Stimulated activated CD4-positive, alpha-beta T cell treated with anti-CD3 and anti-CD28 coated beads, Interleukin-15, amount 100 ng/mL, for 24 hours (primary cell): ENCODE measurements around the gene ABHD11.
"Not testable (repeated sequence)": the region's sequence is repeated elsewhere in the genome, so short reads cannot be mapped to it uniquely, and the experiment has no call there.

ENCODE experiments used
- DNase-seq: peaks from one replicate; pipeline ENCODE4 v3.0.0-alpha.2; 2020

ABHD11 gene

DNA sequence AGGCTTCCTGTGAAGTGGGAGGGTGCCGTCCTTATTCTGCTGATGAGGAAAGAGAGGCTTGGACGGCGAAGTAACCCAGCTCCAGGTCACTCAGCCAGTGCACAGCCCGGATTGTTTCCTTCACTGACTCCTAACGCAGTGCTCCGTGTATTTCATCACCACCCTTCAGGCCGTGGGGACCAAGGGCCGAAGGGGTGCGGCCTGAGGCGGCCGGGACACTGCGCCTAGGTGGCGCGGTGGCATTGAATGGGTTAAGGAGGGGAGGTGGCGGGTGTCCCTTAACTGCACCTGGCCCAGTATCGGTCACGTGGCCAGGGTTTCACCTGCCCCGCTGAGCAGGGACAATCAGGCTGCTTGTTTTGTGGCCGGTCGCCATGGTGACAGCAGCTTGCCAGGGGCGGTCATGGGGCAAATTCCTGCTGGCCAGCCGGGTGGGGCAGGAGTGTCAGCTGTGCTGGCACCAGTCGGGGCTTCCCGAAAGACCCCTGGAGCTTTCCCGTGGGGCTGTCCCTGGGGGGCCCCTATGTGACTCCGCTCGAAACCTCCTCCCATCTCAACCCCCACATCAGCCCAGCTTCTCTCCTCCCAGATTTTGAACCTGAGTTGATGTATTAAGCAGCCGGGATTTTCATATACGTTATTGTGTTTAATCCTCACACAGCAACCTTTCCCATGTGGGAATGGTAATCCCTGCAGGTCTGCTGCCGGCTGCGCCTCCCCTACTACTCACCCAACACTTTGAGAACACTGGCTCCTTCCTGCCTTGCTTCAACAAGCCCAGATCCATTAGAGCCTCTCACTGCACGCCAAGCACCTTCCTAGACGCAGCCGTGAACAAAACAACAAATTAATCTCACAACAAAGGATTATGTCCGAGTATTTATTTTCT lies 4.4 kb upstream of the ABHD11 start:
- DNase-seq: no peak

DNA sequence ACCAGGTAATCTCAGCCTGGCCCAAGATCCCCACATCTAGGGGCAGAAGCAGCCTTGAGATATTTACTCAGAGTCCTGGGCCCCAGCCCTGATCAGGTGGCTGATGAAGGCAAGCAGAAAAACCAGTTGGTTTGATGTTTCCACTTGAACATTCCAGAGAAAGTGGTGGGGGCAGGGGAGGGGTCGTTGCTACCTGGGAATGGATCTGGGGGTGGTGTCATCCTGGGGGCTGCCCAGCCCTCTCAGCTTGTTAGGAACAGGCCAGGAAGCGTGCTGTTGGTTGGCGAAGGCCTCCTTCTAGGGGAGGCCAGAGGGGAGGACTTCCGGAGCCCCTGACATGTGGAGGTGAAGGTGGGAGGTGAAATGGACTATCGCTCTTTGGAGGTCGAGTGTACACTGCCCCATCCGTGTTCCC lies 3.7 kb upstream of the ABHD11 start:
- DNase-seq: no peak

DNA sequence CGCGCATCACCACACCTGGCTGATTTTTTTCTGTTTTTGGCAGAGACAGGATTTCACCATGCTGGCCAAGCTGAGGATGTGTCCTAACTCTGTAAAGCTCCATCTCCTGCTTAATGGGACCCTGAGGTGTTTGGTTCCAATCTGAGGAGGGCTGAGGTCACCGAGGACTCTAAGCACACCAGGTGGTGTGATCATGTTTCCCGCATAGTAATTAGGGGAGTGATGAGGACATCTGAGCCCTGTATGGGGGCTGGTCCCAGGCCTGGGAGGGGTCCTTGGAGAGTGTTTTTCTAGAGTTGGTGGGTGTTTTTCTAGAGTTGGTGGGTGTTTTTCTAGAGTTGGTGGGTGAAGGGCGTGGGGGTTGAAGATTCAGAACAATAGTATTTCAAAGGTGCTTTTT lies 3.0 kb upstream of the ABHD11 start:
- no peak for DNase-seq

DNA sequence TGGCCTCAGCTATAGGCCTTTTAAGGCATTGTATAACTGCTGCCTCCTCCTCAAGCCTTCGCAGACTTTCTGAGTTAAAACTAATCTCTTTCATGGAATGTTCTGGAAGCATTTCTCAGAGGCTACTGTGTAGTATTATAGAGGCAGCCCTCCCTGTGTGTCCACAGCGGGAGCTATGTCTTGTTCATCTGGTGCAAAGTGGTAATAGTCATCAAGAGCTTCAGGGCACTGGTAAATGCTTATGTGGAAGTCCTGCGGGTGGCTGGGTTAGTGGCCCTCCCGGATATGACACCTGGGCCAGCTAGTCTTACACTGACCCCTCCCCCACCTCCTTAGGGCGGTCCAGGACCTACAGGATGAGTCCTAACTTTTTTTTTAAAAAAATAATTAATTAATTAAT lies 2.2 kb upstream of the ABHD11 start:
- DNase-seq: no peak

DNA sequence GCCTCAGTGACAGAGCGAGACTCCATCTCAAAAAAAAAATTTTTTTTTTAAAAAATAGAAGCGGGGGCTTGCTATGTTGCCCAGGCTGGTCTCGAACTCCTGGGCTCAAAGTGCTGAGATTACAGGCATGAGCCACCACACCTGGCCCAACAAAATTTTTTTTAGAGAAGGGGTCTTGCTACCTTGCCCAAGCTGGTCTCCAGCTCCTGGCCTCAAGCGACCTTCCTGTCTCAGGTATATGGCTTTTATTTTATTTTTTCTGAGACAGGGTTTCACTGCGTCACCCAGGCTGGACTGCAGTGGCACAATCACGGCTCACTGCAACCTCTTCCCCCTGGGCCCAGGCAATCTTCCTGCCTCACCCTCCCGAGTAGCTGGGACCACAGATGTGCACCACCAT lies 1.6 kb upstream of the ABHD11 start:
- no peak for DNase-seq

DNA sequence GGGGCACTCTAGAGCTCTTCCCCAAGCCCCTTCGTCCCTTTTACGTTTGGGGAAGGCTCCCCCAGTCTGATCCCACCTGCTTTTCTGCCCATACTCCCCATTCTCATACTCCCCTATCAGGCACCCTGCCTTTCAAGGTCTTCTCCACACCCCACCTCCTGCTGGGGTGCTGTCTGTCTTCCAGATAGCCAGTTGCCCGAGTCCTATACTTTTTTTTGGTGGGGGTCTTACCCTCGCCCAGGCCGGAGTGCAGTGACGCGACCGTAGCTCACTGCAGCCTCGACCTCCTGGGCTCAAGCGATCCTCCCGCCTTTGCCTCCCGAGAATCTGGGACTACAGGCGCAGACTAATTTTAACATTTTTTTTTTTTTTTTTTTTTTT lies 775 bp upstream of the ABHD11 start:
- no peak for DNase-seq

DNA sequence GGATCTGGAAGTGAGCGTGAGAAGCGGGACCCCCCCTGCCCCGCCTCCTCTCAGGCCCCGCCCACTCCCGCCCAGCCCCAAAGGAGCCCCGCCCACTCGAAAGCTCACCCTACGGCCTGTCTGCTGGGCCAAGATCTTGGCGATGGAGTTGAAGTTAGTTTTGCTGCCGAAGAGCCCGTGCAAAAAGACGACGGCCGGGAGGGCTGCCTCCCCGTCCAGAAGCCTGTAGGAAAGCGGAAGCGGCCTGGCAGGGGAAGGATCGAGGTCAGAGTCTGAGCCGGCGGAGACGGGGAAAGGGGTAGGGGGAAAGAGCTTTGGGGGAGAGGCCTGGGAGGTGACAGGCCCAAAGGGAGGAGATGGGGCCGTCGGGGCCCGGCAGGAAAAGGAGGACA lies 386 bp downstream of the ABHD11 start:
- DNase-seq: peak; percentile 76

DNA sequence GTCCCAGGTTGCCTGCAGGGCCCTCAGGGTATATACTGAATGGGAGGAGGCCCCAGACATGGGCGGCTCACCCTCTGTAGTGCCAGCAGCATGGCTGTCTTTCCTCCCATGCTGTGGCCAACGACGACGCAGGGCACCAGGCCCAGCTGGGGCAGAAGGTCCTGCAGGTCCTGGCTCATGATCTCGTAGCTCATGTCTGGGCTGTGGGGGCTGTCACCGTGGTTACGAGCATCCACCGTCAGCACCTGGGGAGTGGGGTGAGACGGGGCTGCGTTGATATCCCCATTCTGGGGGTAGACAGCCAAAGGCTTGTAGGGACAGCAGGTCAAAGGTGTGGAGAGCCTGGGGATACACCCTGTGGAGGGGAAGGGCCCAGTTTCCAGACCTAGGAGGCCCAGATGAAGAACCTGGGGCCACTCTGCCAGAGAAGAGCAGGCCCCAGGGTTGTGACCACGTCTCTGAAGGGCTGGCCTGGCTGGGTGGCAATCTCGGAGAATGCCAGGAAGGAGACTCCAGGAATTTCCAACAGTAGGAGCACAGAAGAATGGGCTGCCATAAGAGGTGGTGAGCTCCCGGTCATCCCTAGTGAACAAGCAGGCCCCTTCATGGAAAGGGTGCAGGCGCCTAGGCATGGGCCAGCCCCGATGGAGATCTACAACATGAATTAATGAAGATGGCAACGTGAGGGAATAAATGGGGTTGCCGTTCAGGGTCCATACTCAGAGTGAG lies 947 bp downstream of the ABHD11 start:
- no peak for DNase-seq

DNA sequence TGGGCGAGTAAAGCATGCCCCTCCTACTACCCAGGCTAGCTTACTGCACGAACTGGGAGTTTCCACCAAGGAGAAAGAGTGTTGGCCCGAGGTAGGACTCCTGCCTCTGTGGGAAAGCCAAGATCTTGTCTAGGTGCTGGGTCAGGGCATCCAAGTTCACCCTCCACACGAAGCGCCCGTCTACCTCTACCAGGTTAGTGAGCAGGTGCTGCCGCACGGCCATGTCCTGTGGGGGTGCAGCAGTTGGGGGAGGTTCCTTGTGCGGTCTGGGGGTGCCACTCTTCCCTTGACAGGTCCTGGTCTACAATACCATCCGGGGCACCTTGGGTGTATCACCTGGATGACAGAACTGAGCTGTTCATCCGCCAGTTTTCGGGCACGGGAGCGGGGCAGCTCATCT lies 1.7 kb downstream of the ABHD11 start:
- no peak for DNase-seq

DNA sequence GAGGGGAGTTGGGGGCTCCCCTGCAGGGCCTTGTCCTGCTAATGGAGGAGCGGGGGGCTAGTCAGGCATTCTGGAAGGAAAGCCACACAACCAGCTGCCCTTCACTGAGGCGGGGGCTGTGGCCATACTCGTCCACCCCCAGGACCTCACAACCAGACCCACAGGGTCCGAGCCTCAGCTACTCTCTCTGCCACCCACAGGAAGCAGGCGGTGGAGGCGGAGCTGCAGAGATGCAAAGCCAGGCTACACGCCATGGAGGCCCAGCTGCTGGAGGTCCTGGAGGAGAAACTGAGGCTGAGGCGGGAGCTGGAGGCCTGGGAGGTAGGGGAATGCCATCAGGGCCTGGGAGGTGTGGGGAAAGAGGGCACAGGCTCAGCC lies 3.1 kb downstream of the ABHD11 start:
- DNase-seq: no peak

DNA sequence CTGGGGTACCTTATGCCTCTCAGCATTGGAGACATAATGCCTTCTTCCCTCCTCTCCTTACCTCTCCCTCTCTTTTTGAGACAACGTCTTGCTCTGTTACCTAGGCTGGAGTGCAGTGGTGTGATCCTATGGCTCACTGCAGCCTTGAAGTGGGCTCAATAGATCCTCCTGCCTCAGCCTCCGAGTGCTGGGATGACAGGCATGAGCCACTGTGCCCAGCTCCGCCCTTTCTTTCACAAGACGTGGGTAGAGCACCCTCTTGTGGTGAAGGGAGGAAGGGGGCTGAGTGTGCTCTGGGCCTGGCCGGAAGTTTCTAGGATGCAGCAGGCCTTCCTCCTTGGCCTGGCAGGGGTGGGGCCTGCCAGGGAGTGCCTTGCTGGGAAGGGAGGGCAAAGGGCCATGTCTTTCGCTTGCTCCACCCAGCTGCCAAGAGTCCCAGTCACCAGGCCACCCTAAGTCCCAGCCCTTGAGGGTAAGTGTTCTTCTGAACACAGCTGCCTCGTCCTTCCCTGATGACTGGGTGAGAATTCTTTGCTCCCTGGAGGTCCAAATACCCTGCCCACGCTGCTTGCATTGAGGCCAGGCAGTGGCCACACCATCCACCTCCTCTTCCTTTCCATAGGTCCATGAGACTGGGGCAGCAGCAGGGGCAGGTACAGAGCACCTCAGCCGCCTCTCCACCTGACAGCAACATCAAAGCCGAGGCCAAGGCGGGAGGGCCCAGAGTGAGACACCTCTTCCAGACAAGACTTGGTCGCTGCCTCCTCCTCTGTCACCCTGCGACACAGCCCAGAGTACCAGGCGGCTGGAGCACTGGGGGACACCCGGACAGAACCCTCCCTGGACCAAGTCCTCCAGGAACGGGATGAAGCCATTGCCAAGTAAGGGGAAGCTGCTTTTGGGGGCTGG lies 3.7 kb downstream of the ABHD11 start:
- DNase-seq: peak; percentile 89

DNA sequence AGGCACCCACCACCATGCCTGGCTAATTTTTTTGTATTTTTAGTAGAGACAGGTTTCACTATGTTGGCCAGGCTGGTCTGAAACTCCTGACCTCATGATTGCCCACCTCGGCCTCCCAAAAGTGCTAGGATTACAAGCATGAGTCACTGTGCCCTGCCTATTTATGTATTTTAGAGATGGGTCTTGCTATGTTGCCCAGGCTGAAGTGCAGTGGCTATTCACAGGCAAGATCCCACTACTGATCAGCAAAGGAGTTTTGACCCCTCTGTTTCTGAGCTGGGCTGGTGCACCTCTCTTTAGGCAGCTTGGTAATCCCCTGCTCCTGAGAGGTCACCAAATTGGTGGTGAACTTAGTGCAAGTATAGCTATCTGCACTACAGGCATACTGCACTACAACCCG lies 6.2 kb downstream of the ABHD11 start:
- no peak for DNase-seq

DNA sequence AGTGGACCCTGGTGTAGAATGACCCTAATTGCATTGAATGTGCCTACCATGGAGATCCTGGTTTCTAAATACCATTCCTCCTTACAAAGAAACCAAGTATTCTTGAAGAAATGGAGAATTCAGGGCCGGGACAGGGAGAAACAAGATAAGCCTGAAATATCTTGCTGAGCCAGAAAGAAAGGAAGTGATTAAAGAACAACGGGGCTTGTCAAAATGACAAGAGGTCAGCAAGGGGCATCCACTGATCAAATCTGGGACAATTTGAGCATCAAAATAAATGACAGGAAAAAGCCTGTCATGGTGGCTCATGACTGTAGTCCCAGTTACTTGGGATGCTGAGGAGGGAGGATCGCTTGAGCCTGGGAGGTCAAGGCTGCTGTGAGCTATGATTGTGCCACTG lies 8.1 kb downstream of the ABHD11 start:
- DNase-seq: no peak

DNA sequence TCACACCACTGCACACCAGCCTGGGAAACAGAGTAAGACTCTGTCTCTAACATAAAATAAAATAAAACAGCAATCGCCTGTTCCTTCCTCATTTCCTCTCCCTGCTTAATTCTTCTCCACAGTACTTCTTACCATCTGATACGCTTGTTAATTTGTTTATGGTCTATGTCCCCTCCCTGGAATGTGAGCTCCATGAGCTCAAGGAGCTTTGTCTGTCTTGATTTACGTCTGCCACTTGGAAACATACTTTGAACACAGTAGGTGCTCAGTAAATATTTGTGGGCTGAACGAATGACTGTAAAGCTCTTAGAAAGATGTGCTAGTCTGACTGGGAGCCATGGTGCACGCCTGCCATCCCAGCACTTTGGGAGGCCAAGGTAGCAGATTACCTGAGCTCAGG lies 10.1 kb downstream of the ABHD11 start:
- DNase-seq: no peak

DNA sequence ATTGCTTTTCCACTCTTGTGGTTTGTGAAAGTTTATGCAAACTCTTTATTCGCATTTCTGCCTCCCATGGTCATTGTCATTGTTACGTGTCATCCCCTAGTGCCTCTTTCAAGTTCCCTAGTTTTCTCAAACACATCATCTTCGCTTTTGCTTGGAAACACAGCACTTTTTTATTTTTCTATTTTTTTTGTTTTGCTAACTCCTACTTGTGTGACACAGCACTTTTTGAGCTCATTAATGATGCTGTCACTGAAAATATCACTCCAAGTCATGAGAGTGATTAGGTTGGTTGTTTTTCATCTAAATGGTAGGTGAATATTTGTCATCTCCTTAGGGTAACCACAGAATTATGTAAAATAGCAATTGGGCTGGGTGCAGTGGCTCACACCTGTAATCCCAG lies 10.7 kb downstream of the ABHD11 start:
- no peak for DNase-seq

DNA sequence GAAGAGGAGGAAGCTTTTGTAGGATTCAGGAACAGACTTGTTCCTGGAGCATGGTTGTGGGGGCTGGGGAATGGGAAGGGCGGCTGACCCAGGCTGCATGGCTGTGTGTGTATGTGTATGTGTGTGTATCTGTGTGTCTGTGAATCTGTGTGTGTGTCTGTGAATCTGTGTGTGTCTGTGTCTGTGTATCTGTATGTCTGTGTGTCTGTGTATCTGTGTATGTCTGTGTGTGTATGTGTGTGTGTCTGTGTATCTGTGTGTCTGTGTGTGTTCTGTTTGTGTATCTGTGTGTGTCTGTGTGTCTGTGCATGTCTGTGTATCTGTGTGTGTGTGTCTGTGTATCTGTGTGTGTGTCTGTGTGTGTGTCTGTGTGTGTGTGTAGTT lies 12.5 kb downstream of the ABHD11 start:
- no peak for DNase-seq

DNA sequence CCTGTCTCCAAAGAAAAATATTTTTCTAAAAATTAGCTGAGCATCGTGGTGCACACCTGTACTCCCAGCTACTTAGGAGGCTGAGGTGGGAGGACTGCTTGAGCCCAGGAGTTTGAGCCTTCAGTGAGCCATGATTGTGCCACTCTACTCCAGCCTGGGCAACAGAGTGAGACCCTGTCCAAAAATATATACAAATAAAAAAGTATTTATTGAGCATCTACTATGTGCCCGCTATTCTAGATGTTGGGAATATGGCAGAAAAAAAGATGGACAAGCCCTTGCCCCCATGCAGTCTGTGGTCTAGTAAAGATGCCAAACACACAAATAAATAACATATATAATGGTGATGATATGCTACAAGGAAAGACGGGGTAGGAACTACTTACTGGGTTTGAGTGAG lies 14.8 kb downstream of the ABHD11 start:
- DNase-seq: no peak

DNA sequence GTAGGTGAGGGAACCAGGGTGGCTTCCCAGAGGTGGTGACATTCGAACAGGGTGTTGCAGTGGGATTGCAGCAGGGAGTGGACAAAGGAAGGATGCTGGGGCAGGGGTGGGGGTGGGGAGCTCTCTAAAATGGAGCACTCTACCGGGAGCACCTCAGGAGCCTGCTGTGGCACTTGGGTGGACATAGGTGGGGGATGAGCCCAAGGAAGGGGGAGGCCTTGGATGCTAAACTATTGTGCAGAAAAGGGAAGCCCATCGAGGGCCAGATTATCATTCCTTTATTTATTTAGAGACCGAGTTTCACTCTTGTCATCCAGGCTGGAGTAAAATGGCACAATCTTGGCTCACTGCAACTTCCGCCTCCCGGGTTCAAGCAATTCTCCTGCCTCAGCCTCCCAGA lies 15.8 kb downstream of the ABHD11 start:
- no peak for DNase-seq

DNA sequence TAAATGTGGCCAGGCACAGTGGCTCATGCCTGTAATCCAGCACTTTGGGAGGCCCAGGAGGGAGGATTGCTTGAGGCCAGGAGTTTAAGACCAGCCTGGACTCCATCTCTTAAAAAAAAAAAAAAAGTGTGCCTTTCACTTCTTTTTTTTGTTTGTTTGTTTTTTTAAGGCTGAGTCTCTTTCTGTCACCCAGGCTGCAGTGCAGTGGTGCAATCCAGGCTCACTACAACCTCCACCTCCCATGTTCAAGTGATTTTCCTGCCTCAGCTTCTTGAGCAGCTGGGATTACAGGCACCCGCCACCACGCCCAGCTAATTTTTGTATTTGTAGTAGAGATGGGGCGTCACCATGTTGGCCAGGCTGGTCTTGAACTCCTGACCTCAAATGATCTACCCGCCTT lies 16.4 kb downstream of the ABHD11 start:
- not testable (repeated sequence) for DNase-seq

DNA sequence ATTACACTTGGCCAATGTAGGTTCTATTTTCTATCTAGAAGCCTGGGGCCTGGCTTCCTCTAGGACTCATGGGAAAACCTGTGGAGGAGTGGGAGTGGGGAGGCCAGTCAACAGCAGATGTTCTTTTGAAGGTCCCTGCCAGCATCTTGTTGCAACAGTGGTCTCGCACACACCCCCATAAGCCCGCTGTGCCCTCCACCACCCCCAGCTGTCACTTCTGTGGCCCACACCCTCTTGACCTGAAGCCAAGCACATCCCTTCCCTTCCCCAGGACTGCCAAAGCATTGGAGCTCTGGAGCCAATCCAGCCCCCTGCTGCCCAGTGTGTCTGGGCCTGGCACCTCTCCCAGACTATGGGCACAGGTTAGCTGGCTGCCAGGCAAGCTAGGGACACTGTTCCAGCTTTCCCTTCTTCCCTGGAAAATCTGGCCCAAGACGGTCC lies 17.2 kb downstream of the ABHD11 start:
- DNase-seq: no peak

DNA sequence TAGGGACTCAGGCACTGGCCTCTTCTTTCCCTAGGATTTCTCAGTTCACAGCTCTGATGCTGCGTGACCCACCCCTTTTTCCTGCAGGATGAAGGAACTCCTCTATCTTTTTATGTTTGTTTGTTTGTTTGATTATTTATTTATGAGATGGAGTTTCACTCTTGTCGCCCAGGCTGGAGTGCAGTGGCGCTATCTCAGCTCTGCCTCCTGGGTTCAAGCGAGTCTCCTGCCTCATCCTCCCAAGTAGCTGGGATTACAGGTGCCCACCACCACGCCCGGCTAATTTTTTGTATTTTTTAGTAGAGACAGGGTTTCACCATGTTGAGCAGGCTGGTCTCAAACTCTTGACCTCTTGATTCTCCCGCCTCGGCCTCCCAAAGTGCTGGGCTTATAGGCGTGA lies 18.2 kb downstream of the ABHD11 start:
- DNase-seq: not testable (repeated sequence)

DNA sequence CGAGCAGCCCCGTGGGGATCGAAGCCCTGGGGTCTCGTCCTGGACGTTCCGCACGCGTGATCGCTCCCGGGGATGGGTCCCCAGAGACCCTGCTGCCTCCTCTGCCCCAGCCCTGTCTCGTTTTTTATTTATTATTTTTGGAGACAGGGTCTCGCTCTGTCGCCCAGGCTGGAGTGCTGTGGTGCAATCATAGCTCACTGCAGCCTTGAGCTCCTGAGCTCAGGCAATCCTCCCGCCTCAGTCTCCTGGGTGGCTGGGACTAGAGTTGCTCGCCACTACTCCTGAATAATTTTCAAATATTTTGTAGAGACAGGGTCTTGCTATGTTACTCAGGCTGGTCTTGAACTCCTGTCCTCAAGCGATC lies 18.8 kb downstream of the ABHD11 start:
- no peak for DNase-seq
